GM15510 (cell line): Measurements from ENCODE around the gene GALNT13.

ENCODE experiments used
- POLR2A ChIP-seq: IDR thresholded peaks from 3 replicates; pipeline ENCODE4 v1.6.1; 2011; ENCODE audit warnings: borderline replicate concordance; ENCODE audit not compliant: insufficient read length; ENCODE audit errors: extremely low read depth

Gene GALNT13

GRCh38 chr2:153871231-153872221 is at the start of gene GALNT13:
Gene GALNT13 (plus strand): TSS chr2:153871922.
- TF ChIP-seq POLR2A, result no peak

- TF ChIP-seq POLR2A, result no peak
Measured at GRCh38 chr2:153823880-153824279, 47.8 kb upstream of the GALNT13 start.

- no peak for TF ChIP-seq POLR2A
Measured at GRCh38 chr2:153828335-153828734, 43.4 kb upstream of the GALNT13 start.

GRCh38 chr2:153834662-153835061 is 37.1 kb upstream of the GALNT13 start:
- no peak for TF ChIP-seq POLR2A

- no peak for TF ChIP-seq POLR2A
Measured at GRCh38 chr2:153858250-153858649, 13.5 kb upstream of the GALNT13 start.

GRCh38 chr2:153864022-153864421 is 7.7 kb upstream of the GALNT13 start:
- no peak for TF ChIP-seq POLR2A

- no peak for TF ChIP-seq POLR2A
Measured at GRCh38 chr2:153866595-153866994, 5.1 kb upstream of the GALNT13 start.

- TF ChIP-seq POLR2A, result no peak
Measured at GRCh38 chr2:153870308-153870707, 1.4 kb upstream of the GALNT13 start.

- TF ChIP-seq POLR2A, result no peak
Measured at GRCh38 chr2:153872311-153873051, 759 bp downstream of the GALNT13 start.

GRCh38 chr2:153873052-153874048 is 1.6 kb downstream of the GALNT13 start:
- TF ChIP-seq POLR2A, result no peak

GRCh38 chr2:153875801-153876466 is 4.2 kb downstream of the GALNT13 start:
- no peak for TF ChIP-seq POLR2A

GRCh38 chr2:153880926-153881325 is 9.2 kb downstream of the GALNT13 start:
- TF ChIP-seq POLR2A, result no peak

- no peak for TF ChIP-seq POLR2A
Measured at GRCh38 chr2:153886833-153887232, 15.1 kb downstream of the GALNT13 start.

- TF ChIP-seq POLR2A, result no peak
Measured at GRCh38 chr2:153890576-153890975, 18.9 kb downstream of the GALNT13 start.
